Kidney (tissue), 14 donors: ENCODE results near the gene HDAC9. TPM values are rescaled to one million over a fixed set of nuclear protein-coding genes. Genes with fewer than 3 reads are reported as not detected.

Experiments used
- DNase-seq, 5 donors: peaks; one replicate each; pipeline ENCODE4 v3.0.0-alpha.2; 2013 to 2020
- FAIRE-seq: peaks from 2 replicates; lab custom pipeline; 2012; peaks lifted over from hg19 to GRCh38; lab: Jason Lieb, UNC
- H3K27ac ChIP-seq, 2 donors: one replicate each; pipeline ENCODE4 v1.7.0; 2013; ENCODE audit warnings: low read depth in 2 of 2, low read length in 2 of 2, inconsistent platforms in 1 of 2
- H3K27me3 ChIP-seq: one replicate; pipeline ENCODE4 v1.7.1; 2013; ENCODE audit warnings: low read length, inconsistent platforms; ENCODE audit not compliant: control insufficient read depth, insufficient read depth
- H3K36me3 ChIP-seq, 3 donors: one replicate each; pipeline versions ENCODE4 v1.7.0 to v1.7.1; 2013; ENCODE audit warnings: low read length in 3 of 3, control low read depth in 1 of 3, inconsistent platforms in 1 of 3; ENCODE audit not compliant: insufficient read depth in 3 of 3, control insufficient read depth in 2 of 3
- H3K4me1 ChIP-seq, 3 donors: one replicate each; pipeline versions ENCODE4 v1.7.0 to v1.7.1; 2013; ENCODE audit warnings: low read length in 3 of 3, inconsistent platforms in 1 of 3, low read depth in 1 of 3; ENCODE audit not compliant: control insufficient read depth in 2 of 3, insufficient read depth in 2 of 3
- H3K4me3 ChIP-seq, 3 donors: one replicate each; pipeline versions ENCODE4 v1.7.0 to v1.8.1; 2013; ENCODE audit warnings: low read length in 3 of 3, control low read depth in 1 of 3, inconsistent platforms in 1 of 3
- H3K9ac ChIP-seq, 3 donors: one replicate each; pipeline versions ENCODE4 v1.7.0 to v1.7.1; 2013; ENCODE audit warnings: low read length in 3 of 3, control low read depth in 1 of 3, inconsistent platforms in 1 of 3
- H3K9me3 ChIP-seq, 3 donors: one replicate each; pipeline versions ENCODE4 v1.7.0 to v1.7.1; 2013; ENCODE audit warnings: low read length in 3 of 3, control low read depth in 1 of 3, inconsistent platforms in 1 of 3; ENCODE audit not compliant: control insufficient read depth in 2 of 3, insufficient read depth in 1 of 3
- intact Hi-C: fragments of 100-400 bp; cut with DNase I; formaldehyde crosslinking; loops from one replicate; pipeline ENCODE4 v1.11.1; 2022
- polyA plus RNA-seq: library from polyadenylated mRNA; stranded (reverse); fragments of 350-450 nt; fragmentation: Illumina TruSeq; extraction: RNeasy Lipid Tissue Mini Kit (QIAGEN cat#74804); gene quantifications from one replicate; pipeline ENCODE4 v1.2.3, GENCODE V29; 2014; ENCODE audit warnings: low read depth, low replicate concordance; ENCODE audit not compliant: insufficient read depth
- total RNA-seq: library from RNA; stranded (reverse); fragmentation: NEBNext Ultra II Directional; extraction: Animal tissue kit (Norgen Biotek cat#: 25700); gene quantifications from one replicate; pipeline ENCODE4 v1.2.1, GENCODE V29; 2021
- TF ChIP-seq, protein P1 (sequence below): IDR thresholded peaks from 3 replicates; pipeline ENCODE4 v1.5.1; 2012; ENCODE audit warnings: mild to moderate bottlenecking, moderate library complexity, borderline replicate concordance; ENCODE audit not compliant: insufficient read depth; ENCODE audit errors: extremely low read depth
- donor health status: control.
- donor health status: control.
- donor health status: control.
- donor health status: control.
- donor health status: control.
- donor health status: DM: yes; HTN: yes; CAD: no.
- donor health status: Normal renal cell carcinoma (clear cell type).

The HDAC9 gene
- total and polyA plus RNA-seq, 2 donors from 2014 or later, result 2.1 to 22.1 TPM

DNA sequence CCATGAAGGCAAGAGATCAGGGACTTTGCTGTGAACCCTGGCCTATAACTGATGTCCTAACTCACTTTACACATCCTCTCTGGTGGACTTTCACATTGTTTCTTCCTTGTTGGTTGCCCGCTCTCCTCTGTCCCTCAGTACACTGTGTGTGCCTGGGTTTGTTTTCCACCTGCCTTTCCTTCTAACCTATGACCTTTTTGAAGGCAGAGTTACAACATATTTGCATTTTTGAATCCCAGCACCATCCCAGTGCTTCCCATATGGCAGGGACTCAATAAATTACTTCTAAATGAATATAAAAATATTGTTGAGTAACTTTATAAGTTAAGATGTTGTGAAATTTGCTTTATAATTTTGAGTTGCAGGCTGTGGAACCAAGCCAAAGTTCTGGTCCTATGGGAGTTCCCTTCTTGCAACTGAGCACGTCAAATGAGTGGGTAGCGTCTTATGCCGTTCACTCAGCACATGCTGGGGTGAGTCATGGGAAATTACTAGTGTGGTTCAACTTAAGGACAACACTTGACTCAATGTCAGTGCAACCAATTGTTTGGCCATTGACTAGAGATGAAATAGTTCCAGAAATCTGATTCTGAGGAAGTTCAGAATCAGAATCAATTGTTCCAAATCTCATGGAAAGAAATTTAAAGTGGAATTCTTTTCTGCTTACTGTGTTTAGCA is 370.9 kb downstream of the HDAC9 start:
- FAIRE-seq (no peak), DNase-seq (peak in 1 of 5 donors; percentile 4)
- Histone ChIP-seq H3K4me1 (no peaks in the 10 kb centered on the region), H3K9me3 (no peaks in the 10 kb centered on the region), H3K9ac (no peak overlapping the region), H3K36me3 (no peaks in the 10 kb centered on the region), H3K27me3 (no peaks in the 10 kb centered on the region), H3K27ac (no peak overlapping the region), H3K4me3 (no peak overlapping the region)
- TF ChIP-seq, protein P1, sequence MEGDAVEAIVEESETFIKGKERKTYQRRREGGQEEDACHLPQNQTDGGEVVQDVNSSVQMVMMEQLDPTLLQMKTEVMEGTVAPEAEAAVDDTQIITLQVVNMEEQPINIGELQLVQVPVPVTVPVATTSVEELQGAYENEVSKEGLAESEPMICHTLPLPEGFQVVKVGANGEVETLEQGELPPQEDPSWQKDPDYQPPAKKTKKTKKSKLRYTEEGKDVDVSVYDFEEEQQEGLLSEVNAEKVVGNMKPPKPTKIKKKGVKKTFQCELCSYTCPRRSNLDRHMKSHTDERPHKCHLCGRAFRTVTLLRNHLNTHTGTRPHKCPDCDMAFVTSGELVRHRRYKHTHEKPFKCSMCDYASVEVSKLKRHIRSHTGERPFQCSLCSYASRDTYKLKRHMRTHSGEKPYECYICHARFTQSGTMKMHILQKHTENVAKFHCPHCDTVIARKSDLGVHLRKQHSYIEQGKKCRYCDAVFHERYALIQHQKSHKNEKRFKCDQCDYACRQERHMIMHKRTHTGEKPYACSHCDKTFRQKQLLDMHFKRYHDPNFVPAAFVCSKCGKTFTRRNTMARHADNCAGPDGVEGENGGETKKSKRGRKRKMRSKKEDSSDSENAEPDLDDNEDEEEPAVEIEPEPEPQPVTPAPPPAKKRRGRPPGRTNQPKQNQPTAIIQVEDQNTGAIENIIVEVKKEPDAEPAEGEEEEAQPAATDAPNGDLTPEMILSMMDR, result no peak
- intact Hi-C loops, result no loop called here

GRCh38 chr7:18872344-18872743 is 376.8 kb downstream of the HDAC9 start:
- H3K4me1 ChIP-seq, result no peaks in the 10 kb centered on the region
- H3K9ac ChIP-seq, result no peak overlapping the region
- intact Hi-C loops, result no loop called here
- H3K36me3 ChIP-seq, result no peaks in the 10 kb centered on the region
- no peak overlapping the region for H3K4me3 ChIP-seq
- no peaks in the 10 kb centered on the region for H3K9me3 ChIP-seq
- no peaks in the 10 kb centered on the region for H3K27me3 ChIP-seq
- no peak for FAIRE-seq
- TF ChIP-seq, protein P1, result no peak
- DNase-seq, result no peak
- no peak overlapping the region for H3K27ac ChIP-seq

DNA sequence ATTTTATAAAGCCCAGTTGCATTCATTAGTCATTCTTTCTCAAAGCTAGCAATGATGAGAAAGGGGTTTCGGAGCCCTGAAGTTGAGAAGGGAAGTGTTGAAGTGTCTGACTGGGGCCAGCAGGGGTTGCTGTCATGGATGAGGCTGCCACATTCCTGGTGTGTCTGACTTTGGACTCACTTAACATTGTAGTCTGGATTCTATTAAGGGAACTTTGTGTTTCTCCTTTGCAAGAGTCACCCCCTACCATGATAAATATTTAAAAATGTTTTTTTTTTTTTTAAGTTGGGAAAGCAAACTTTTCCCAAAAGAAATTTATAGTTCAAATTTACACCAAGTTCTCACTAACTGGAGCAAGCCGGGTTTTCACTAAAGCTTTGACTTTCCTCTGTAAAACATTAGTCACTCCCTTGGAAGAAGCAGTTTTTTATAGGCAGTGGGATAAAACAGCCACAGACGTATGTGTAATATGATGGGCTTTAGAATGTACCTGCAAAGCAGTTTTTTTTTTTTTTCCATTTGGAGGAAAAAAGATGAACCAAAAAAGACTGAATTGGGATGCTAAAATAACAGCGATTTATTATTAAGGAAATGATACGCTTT is 378.3 kb downstream of the HDAC9 start:
- H3K9me3 ChIP-seq, result no peaks in the 10 kb centered on the region
- FAIRE-seq, result no peak
- DNase-seq, result no peak
- H3K4me3 ChIP-seq, result no peak overlapping the region
- H3K27ac ChIP-seq, result no peak overlapping the region
- H3K9ac ChIP-seq, result no peak overlapping the region
- H3K4me1 ChIP-seq, result no peaks in the 10 kb centered on the region
- H3K27me3 ChIP-seq, result no peaks in the 10 kb centered on the region
- TF ChIP-seq, protein P1, result no peak
- H3K36me3 ChIP-seq, result no peaks in the 10 kb centered on the region
- intact Hi-C loops, result no loop called here
